Lower lobe of right lung (tissue), 2 donors: ENCODE measurements around the gene QSER1. TPM values are rescaled to one million over a fixed set of nuclear protein-coding genes. Genes with fewer than 3 reads are reported as not detected.
"Not testable (repeated sequence)": the region's sequence is repeated elsewhere in the genome, so short reads cannot be mapped to it uniquely, and the experiment has no call there.

Experiments
- ATAC-seq, 2 donors: fragments of 200-7000 bp; cut with Tn5 transposase; one replicate each; pipeline ENCODE4 v1.9.1; 2020 to 2022; ENCODE audit warnings: mild to moderate bottlenecking in 2 of 2, moderate library complexity in 2 of 2
- DNase-seq: peaks from one replicate; pipeline ENCODE4 v3.0.0-alpha.2; 2020
- H3K27ac ChIP-seq: fragments of 200-600 bp; one replicate; pipeline ENCODE4 v1.8.0; 2022
- H3K27me3 ChIP-seq: fragments of 200-600 bp; one replicate; pipeline ENCODE4 v1.8.0; 2022; ENCODE audit warnings: low read depth
- H3K36me3 ChIP-seq: fragments of 200-600 bp; one replicate; pipeline ENCODE4 v1.8.0; 2022; ENCODE audit warnings: mild to moderate bottlenecking
- H3K4me1 ChIP-seq: fragments of 200-600 bp; one replicate; pipeline ENCODE4 v1.8.0; 2022
- H3K4me3 ChIP-seq: fragments of 200-600 bp; one replicate; pipeline ENCODE4 v1.8.0; 2022; ENCODE audit warnings: mild to moderate bottlenecking
- H3K9me3 ChIP-seq: fragments of 200-600 bp; one replicate; pipeline ENCODE4 v1.8.0; 2022
- intact Hi-C: fragments of 100-400 bp; cut with DNase I; formaldehyde crosslinking; loops from one replicate; pipeline ENCODE4 v1.11.0; 2022
- total RNA-seq: library from RNA; stranded (reverse); fragmentation: NEBNext Ultra II Directional; extraction: Animal tissue kit (Norgen Biotek cat#: 25700); gene quantifications from one replicate; pipeline ENCODE4 v1.2.1, GENCODE V29; 2021
- TF ChIP-seq, protein P1 (sequence below): fragments of 200-600 bp; IDR thresholded peaks from one replicate; pipeline ENCODE4 v1.8.0; 2022; ENCODE audit warnings: antibody characterized with exemption, mild to moderate bottlenecking
- donor health status: DM: no; HTN: yes; CAD: no; lungs with severe emphysema.

Gene QSER1
- total RNA-seq, 1 donor from 2014 or later = 27.6 TPM

DNA sequence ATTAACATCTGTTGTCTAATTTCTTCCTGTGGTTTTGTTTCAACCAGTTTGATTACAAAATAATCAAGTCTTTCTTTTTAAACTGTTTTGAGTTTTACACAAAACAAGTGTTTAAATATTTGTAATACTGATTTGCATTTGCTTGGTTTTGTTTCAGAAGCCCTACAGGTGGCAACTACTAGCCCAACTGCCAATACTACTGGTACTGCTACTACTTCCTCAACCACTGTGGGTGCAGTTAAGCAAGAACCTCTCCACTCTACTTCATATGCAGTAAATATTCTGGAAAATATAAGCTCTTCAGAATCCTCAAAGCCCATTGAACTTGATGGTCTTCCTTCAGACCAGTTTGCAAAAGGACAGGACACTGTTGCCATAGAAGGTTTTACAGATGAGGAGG, 61.1 kb downstream of the QSER1 start:
- Histone ChIP-seq H3K27me3 (no peaks in the 10 kb centered on the region), H3K36me3 (peaks cover 19% of the 10 kb centered on the region), H3K27ac (no peak overlapping the region), H3K4me1 (no peaks in the 10 kb centered on the region), H3K9me3 (no peaks in the 10 kb centered on the region), H3K4me3 (no peak overlapping the region)
- no peak for DNase-seq
- ATAC-seq = no peak
- intact Hi-C loops = no loop called here
- TF ChIP-seq, protein P1, sequence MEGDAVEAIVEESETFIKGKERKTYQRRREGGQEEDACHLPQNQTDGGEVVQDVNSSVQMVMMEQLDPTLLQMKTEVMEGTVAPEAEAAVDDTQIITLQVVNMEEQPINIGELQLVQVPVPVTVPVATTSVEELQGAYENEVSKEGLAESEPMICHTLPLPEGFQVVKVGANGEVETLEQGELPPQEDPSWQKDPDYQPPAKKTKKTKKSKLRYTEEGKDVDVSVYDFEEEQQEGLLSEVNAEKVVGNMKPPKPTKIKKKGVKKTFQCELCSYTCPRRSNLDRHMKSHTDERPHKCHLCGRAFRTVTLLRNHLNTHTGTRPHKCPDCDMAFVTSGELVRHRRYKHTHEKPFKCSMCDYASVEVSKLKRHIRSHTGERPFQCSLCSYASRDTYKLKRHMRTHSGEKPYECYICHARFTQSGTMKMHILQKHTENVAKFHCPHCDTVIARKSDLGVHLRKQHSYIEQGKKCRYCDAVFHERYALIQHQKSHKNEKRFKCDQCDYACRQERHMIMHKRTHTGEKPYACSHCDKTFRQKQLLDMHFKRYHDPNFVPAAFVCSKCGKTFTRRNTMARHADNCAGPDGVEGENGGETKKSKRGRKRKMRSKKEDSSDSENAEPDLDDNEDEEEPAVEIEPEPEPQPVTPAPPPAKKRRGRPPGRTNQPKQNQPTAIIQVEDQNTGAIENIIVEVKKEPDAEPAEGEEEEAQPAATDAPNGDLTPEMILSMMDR = no peak

DNA sequence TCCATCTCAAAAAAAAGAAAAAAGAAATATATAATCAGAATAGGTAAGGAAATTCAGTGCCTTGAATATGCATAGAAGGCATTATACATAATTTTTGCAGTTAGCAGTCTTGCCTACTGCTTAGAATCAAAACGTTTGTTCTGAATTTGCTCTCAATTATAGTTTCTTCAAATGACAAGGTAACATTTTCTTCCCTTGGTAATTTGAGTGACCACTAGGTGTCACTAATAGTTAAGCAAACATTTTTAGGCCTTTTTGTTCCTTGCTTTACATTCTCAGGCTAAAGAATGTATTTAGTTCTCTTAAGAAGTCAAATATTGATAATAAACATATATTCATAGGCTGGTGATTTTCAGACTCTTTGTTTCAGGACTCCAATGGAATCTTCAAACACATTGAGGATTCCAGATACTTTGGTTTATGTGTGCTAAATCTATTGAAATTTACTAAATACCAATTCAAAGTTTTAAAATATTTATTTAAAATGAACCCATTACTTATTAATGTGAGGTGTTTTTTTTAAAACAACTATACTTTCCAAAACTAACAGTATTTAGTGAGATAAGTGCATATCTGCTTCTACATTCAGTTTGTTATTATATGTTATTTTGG, 68.0 kb downstream of the QSER1 start:
- intact Hi-C loops = loop anchor here (5.0 kb wide), 1 partner anchor 102 kb away; no protein-coding TSS in a partner anchor
- Histone ChIP-seq H3K27ac (no peak overlapping the region), H3K4me1 (no peaks in the 10 kb centered on the region), H3K36me3 (peaks cover 44% of the 10 kb centered on the region), H3K9me3 (no peaks in the 10 kb centered on the region), H3K27me3 (no peaks in the 10 kb centered on the region), H3K4me3 (no peak overlapping the region)
- ATAC-seq (no peak), DNase-seq (no peak)
- TF ChIP-seq, protein P1 = peak; percentile 75

DNA sequence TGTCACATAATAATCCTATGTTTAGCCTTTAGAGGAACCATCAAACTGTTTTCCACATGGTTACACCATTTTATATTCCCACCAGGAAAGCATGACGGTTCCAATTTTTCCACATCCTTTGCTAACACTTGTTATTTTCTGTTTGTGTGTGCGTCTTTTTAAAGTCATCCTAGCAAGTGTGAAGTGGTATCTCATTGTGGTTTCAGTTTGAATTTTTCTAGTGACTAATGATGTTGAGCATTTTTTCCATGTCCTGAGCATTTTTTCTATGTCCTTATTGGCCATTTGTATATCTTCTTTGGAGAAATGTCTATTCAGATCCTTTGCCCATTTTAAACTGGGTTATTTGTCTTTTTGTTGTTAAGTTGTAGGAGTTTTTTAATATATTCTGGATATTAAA, 69.4 kb downstream of the QSER1 start:
- Histone ChIP-seq H3K27me3 (no peaks in the 10 kb centered on the region), H3K9me3 (no peaks in the 10 kb centered on the region), H3K27ac (no peak overlapping the region), H3K4me3 (no peak overlapping the region), H3K36me3 (peaks cover 51% of the 10 kb centered on the region), H3K4me1 (no peaks in the 10 kb centered on the region)
- ATAC-seq (no peak), DNase-seq (no peak)
- TF ChIP-seq, protein P1 = no peak
- intact Hi-C loops = loop anchor here (5.0 kb wide), 1 partner anchor 100 kb away; no protein-coding TSS in a partner anchor

DNA sequence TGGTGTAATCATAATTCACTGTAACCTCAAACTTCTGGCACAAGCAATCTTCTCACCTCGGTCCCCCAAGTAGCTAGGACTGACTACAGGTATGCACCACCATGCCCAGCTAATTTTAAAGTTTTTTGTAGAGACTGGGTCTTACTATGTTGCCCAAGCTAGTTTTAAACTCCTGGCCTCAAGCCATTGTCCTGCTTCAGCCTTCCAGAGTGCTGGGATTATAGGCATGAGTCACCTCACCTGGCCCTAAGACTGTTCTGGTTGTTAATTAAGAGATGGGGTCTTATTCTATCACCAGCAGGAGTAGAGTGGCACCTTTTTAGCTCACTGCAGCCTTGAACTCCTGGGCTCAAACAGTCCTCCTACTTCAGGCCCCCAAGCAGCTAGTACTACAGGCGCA, 71.1 kb downstream of the QSER1 start:
- no peaks in the 10 kb centered on the region for H3K9me3 ChIP-seq
- intact Hi-C loops = loop anchor here (5.0 kb wide), 1 partner anchor 99 kb away; no protein-coding TSS in a partner anchor
- no peaks in the 10 kb centered on the region for H3K27me3 ChIP-seq
- ATAC-seq (no peak), DNase-seq (no peak)
- no peaks in the 10 kb centered on the region for H3K4me1 ChIP-seq
- H3K4me3 ChIP-seq = no peak overlapping the region
- H3K27ac ChIP-seq = no peak overlapping the region
- peaks cover 36% of the 10 kb centered on the region for H3K36me3 ChIP-seq
- TF ChIP-seq, protein P1 = no peak

DNA sequence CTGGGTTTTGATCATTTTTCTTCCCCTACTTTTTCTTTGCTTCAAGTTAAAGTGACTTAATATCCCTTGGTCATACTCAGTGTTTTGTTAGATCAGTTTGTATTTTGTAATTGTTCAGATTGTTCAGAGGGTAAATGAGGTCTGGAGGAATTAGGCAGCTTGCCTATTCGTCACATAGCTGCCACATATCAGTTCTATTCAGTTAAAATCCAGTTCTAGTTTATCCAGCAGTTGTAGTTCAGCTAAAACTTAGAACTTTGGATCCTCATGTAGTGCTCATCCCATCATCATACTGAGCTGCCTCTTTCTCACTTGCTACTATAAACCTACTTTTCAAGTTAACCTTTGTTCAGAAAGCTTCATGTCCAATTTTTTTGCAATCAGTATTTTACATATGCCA, 75.9 kb downstream of the QSER1 start:
- TF ChIP-seq, protein P1 = no peak
- Histone ChIP-seq H3K27ac (no peak overlapping the region), H3K27me3 (no peaks in the 10 kb centered on the region), H3K4me3 (no peak overlapping the region), H3K36me3 (peaks cover 50% of the 10 kb centered on the region), H3K4me1 (no peaks in the 10 kb centered on the region), H3K9me3 (no peaks in the 10 kb centered on the region)
- intact Hi-C loops = no loop called here
- DNase-seq (no peak), ATAC-seq (no peak)

DNA sequence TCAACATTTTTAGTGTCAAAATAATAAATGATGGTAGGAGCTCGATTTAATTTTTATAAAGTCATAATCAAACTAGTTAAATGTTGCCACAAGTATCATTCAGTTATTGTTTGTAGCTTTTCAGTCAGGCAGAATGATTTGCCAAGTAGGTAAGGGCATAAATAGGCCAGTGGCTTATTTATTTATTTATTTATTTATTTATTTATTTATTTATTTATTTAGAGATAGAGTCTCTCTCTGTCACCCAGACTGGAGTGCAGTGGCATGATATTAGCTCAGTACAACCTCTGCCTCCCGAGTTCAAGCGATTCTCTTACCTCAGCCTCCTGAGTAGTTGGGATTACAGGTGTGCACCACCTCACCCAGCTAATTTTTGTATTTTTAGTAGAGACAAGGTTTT, 79.6 kb downstream of the QSER1 start:
- H3K4me1 ChIP-seq, DNase-seq, ATAC-seq, H3K9me3 ChIP-seq, H3K27ac ChIP-seq, H3K4me3 ChIP-seq, intact Hi-C loops, H3K27me3 ChIP-seq: not testable (repeated sequence)
- peaks cover 57% of the 10 kb centered on the region for H3K36me3 ChIP-seq
